ENCODE data around the gene PKD1.
"Not testable (repeated sequence)": the region's sequence is repeated elsewhere in the genome, so short reads cannot be mapped to it uniquely, and the experiment has no call there.

The PKD1 gene

DNA sequence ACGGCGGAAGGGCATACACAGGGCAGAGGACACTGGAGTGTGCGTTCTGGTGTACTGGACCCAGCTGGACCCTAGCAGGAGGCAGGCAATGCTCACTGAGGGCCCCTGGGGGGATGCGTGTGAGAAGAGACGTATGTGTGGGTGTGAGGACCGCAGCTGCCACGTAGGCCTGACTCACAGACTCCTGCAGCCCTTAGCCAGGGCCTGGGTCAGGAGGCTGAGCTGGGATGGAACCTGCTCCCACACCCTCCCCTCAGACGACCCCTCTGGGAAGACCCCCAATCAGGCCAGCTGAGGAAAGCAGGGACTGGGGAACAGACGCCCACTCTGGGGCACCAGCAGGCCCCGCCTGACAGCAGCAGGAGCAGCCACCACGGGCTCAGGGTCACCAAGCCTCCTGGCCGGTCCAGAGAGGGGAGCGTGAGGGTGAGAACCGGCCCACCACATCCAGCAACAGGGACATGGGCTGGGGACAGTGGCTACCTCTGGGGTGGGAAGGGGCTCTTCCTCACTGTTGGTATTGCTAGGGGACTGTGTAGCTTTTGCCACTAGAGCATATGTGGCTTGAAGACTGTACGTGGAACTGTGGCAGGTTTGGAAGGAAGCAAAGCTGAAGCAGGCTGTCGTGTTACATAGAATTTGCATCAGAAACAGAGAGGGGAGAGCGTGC, 28.4 kb downstream of the PKD1 start:
- peak; percentile 21 for DNase-seq (ENCODE audit: low spot score)

DNA sequence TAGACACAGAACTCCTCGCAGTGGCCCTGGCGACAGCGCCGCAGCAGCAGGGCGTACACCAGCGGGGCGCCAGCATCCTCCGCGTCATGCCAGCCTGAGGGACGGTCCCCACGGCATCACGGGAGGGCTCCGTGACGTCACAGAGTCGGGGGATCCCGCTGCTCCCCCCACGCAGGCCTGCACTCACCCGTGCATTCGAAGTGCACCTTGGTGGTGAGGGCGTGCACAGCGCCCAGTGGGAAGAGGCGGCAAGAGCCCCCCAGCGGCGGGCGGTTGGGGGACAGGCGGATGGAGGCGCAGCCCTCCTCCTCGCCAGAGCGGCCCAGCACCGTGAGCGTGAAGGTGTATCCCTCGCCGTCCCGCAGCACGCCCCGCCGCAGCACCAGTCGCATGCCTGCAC, 29.5 kb downstream of the PKD1 start:
- not testable (repeated sequence) for DNase-seq (ENCODE audit: low spot score)

DNA sequence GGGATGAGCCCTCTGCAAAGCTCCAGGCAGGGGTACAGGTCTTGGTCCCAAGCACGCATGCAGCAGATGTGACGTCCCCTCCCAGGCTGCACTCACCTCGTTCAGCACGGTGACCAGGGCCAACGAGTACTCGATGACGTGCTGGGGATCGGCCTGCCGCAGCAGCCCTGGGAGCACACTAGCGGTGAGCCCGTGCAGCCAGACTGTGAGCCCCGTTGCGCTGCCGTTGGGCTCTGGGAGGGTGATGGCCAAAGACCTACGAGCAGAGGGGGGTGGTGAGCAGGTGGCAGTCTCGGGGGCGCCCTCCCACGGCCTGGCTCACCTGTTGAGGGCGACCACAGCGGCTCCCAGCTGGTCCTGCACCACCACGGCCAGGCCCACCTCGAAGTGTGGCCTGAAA, 29.9 kb downstream of the PKD1 start:
- DNase-seq (ENCODE audit: low spot score) = peak; percentile 1

DNA sequence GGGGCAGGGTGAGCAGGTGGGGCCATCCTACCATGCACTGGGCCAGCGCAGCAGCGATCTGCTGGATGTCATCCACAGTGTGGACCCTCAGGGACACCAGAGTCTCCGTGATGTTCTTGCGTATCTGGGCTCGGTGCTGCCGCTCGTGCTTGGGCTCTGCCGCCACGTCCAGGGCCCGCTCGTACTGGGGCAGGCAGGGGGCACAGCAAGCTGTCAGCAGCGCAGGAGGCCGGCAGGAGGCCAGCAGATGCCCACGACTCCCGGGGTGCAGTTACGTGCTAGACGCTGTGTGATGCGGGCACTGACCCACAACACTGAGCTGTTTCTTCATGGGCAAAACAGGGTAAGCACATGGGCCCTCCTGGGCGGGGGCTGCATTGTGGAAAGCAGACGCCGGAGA, 30.4 kb downstream of the PKD1 start:
- not testable (repeated sequence) for DNase-seq (ENCODE audit: low spot score)

DNA sequence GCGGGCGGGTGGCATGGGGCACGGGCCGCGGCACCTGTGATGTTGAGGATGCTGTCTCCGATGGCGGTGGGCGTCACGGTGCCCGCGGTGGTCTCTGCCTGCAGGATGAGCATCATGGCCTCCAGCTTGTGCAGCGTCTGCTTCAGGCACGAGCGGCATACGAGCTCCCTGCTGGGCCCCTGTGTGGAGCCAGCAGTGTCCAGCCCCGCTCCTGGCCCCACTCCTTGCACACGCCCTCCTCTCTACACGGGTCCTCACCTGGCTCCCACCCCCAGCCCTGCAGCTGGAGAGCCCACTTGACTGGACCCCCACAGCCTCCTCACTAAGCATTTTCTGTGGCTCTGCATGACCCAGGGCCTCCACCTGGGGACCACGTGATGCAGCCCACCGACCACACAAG, 31.2 kb downstream of the PKD1 start:
- DNase-seq (ENCODE audit: low spot score) = not testable (repeated sequence)

DNA sequence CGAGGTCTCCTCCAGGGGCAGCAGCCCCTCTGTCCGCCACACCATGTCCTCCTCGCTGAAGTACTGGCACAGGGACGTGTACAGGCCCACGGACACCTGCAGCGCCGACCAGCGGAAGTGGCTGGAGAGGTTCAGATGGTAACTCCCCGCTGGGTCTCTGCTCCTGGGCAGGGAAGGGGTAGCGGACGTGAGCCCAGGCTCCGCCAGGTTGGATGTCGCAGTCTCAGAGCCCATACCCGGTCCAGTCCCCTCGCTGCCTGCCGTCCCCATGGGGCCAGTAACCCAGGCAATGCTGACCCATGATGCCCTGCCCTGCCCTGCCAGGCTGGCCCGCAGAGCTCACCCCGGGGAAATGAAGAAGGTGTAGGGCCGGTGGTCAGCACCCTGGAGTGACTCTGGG, 33.2 kb downstream of the PKD1 start:
- DNase-seq (ENCODE audit: low spot score) = no peak

DNA sequence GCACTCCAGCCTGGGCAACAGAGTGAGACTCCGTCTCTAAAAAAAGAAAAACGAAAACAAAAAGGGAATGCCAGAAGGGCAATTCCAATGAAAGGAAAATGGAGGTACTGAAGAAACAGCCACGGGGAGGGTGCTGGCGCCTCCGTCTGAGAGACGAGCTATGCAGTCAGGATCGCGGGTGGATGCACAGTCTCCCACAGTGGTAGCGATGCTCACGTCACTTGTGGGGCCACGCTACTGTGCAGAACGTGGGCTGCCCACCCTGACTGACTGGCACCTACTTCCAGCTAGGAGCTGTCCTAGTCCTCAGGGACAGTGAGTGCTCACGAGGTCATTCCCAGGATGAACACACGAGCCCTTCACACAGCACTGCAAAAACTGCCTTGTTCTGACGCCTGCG, 34.1 kb downstream of the PKD1 start:
- DNase-seq (ENCODE audit: low spot score) = not testable (repeated sequence)

DNA sequence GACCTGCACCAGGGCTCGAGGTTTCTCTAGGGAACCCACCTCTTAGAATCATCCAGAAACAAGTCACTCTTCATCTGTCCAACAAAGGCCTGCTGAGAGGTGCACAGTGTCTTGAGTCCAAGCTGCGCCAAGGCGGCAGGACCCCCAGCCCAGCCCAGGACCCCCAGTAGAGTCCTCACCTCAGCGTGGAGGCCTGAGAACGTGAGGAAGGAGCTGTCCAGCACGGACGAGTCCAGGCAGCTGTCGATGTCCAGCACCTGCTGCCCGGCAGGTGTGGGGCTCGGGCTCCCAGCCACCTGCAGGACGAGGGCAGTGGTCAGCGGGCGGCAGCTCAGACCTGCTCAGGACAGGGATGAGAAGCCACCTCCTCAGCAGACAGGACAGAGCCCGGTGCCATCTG, 38.0 kb downstream of the PKD1 start:
- not testable (repeated sequence) for DNase-seq (ENCODE audit: low spot score)

DNA sequence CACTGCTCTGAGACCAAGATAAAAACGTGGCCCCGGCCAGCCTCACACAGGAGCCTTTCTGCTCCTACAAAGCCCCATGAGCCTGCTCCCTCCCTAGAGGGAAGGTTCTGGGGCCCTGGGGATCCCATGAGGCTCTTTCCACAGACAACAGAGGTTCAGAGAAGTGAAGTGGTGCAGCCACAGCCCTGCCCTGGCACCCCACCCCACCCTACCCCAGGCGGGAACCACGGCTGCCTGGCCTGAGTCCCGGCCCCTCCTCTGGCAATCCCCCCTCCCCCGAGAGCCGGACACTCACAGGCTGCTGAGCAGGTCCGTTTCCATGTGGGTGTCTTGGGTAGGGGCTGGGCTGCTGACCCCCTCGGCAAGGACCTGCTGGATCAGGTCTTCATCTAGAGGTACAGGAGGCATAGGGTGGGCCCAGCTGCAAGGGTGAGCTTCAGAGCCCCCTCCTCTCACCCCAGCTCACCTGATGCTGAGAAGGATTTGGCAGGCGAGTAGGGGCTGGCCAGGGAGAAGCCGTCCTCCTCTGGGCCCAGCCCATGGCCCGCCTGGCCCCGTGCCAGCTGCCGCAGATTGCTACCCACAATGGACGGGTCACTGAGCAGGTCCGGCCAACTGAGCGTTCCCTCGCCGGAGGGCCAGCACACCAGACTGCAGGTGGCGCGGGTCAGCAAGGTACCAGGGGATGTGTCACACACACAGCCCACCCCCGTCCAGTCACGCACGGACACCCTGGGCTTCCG, 38.7 kb downstream of the PKD1 start:
- no peak for DNase-seq (ENCODE audit: low spot score)

DNA sequence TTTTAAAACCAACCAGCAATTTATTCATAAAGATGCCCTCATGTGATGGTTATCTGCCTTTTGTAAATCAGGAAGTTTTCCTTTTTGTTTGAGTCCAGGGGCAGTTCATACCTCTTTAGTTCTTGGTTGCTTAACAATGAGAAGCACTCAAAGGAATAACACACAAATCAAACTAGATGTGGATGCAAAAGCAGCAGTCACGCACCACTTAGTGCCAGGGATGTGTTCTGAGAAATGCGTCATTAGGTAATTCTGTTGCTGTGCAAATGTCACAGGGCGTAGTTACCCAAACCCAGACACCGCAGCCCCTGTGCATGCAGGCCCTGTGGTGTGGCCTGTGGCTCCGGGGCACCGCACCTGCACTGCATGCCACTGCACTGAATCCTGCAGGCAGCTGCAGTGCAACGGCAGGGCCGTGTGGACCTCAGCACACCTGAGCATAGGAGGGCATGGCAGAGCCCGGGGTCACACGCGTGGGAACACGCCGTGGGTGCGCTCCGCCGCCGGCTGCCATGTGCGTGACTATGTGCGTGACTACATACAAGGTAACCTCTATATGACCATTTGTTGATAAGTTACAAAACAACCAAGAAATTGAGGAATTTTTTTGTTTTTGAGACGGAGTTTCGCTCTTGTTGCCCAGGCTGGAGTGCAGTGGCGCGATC, 39.6 kb downstream of the PKD1 start:
- DNase-seq (ENCODE audit: low spot score) = no peak

DNA sequence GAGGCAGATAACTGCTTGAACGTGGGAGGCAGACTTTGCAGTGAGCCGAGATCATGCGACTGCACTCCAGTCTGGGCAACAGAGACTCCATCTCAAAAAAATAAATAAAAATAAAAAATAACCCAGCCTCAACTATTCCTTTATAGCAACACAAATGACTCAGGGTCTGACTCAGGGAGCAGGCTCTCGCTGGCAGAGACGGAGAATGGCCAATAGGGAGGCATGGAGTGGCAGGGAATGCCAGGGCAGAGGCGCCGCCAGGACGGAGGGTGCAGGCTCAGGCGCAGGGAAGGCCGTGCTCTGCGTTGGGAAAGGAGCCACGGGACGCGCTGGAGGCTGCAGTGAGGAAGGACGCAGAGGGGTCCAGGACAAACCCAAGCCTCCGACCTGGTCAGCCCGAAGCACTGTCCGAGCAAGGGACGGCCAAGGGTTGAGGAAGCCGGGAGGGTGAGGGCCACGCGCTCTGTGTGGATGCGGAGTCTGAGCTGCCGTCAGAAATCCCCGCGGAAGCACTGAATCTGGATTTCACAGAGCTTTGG, 40.3 kb downstream of the PKD1 start:
- peak; percentile 61 for DNase-seq (ENCODE audit: low spot score)

DNA sequence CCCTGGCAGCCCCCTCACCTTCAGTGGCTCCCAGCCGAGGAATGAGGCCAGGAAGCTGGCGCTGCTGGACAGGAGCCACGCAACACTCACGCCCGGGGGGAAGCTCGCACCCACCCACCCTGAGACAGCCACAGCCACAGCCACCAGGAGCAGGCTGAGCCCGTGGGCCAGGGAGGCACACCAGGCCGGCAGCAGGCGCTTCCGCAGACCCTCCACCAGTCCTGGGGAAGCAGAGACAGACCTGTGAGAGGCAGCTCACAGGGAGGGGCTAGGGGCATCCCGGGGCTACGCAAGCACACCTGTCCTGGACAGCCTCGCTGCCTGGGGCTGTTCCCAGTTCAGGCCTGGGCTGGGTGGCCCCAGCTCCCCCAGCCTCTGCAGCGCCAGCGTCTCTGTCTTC, 41.9 kb downstream of the PKD1 start:
- no peak for DNase-seq (ENCODE audit: low spot score)

DNA sequence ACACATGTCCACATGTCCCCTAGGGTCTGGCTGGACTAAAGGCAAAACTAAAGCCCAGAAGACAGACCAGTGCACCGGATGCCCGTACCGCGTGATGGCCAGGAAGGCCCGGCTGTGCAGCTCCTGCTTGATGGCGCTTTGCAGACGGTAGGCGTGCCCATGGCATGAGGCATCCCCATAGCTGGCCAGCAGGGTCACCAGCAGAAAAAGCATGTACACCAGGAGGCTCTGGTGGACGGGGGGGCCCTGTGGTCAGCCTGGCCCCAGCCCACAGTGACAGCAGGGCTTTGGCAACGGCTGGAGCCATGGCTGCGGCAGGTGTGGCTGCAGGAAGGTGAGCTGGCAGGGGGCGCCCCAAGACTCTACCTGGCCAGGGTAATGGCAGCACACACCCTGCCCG, 42.8 kb downstream of the PKD1 start:
- no peak for DNase-seq (ENCODE audit: low spot score)

DNA sequence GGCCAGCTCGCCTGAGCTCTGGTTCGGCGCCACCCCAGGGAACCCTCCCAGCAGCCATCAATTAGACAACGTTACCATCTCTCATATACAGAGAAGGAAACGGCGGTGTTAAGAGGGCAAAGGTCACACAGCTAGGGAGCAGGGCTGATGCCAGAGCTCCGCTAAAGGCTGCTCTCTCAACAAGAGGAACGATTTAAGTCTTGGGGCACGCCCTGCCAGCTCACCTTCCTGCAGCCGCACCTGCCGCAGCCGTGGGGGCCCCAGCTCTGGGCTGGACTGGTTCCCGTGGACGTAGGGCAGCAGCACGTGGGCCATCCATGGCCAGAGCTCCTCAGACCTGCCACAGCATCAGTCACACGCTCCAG, 43.5 kb downstream of the PKD1 start:
- no peak for DNase-seq (ENCODE audit: low spot score)

DNA sequence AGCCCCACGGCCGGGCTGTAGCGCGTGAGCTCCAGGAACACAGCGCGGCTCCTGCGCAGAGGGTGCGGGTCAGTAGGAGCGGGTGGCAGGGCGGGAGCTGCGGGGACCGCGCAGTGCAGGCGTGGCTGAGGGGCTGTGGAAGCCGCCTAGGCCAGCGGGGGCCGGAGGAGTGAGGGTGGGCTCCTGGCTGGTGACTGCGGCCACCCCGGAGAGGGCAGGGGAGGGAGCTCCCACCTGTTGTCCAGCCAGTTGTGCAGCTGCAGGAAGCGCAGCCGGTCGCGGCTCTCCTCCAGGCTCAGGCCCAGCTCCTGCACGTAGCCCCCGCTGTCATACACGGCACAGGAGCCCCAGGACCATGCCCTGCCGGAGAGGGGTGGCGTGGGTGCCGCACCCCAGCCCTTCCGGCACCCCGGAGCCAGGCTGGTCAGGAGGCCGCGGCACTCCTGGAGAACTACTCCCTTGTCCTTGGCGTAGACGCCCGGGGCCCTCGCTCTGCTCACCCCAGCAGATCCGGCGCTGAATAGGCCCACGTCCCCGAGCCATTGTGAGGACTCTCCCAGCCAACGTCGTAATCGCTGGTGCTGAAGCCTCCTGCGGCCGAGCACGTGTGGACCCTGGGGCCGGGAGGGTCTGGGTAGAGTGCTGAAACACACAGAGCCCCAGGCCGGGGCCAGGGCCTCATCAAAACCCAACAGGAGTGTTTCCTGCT, 44.0 kb downstream of the PKD1 start:
- no peak for DNase-seq (ENCODE audit: low spot score)

DNA sequence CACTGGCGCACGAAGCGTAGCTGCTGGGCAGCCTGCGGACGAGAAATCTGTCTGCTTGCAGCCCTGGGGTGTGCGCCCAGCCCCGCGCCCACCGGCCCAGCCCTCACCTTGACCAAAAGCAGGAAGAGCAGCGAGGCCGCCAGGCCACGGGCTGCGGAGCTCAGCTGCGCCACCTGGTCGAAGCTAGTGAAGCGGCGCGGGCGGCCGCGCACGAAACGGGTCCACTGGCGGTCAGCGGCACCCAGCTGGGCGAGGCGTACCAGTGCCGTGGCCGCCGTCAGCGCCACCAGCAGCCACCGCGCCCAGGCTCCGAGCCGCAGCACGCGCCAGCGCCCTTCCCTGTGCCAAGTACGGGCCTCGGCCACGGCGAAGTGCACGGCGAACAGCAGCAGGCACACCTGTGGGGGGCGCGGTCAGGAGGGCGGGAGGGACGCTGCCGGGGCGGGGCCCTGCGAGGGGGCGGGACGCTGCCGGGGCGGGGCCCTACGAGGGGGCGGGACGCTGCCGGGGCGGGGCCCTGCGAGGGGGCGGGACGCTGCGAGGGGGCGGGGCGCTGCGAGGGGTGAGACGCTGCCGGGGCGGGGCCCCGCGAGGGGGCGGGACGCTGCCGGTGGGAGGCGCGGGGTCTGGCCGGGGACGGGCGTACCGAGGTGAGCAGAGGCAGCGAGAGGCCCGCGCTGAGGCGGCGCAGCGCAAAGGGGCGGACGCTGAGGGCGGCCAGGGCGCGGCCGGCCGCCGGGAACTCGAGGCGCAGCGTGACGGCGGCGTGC, 44.7 kb downstream of the PKD1 start:
- peak; percentile 48 for DNase-seq (ENCODE audit: low spot score)

DNA sequence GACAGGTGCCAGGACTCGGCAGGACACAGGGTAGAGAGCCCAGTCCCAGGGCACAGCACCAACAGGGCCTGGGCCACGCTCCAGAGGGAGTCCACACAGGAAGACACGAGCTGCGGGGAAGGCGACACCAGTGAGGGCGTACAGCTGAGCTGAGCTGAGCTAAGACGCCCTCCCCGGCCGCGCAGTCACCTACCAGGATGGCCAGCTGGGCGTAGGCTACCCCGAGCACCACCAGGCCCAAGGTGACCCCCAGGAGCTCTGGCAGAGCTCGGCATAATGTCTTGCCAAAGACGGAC, 45.3 kb downstream of the PKD1 start:
- no peak for DNase-seq (ENCODE audit: low spot score)

DNA sequence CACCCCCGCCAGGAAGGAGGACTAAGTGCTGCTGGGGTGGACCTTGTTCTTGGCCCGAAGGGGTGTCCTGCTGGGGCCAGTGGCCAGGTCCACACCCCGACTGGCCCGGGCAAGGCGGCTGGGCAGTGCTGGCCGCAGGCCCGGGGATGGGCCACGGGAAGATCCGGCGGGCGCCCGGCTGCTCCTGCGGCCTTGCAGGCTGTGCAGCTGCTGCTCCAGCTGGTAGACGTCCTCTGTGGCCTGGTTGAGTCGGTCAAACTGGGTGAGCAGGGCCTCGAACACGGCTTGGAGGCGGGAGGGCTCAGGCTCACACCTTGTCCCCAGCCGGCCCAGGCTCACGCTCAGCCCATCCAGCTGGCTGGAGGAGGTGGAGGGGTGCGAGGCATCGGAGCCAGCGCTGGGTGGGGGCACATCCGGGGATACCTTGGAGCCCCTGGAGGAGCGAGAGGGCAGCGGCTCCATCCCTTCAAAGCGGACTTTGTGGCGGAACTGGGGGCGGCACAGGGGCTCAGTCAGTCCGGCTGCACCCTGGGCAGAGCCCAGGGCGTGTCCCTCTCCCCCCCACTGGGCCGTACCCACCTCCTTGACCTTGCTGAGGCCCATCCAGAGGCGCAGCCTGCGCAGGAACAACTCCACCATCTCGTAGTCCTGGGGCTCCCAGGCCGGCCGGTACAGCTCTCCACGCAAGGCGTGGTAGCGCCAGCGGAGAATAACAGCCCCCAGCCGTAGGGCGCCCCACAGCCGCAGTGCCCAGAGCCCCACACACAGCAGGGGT, 45.8 kb downstream of the PKD1 start:
- DNase-seq (ENCODE audit: low spot score) = no peak

DNA sequence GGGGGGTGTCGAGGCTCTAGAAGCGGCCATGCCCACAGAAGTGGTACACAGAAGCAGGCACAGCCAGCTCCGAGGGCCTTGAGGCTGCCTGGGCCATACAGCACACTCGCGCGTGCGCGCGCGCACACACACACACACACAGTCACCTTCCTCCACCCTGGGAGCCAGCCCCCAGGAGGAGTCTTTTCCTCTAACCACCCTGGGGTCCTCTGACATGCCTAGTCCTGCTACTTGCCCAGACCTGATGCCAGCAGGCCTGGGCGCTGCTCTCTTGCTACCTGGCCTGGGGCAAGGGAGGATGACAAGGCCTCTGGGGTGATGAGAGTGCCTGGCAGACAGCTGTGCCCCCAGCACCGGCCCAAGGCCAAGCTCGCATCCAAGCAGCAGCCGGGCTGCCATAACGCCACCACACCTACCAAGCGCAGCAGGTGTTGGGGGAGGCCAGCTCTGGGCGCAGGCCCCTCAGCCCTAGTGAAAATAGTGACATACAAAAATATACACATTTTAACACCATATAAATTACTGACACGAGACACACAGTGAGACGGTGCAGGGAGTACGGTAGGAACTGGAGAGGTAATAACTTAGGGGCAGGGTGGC, 46.8 kb downstream of the PKD1 start:
- DNase-seq (ENCODE audit: low spot score) = no peak

DNA sequence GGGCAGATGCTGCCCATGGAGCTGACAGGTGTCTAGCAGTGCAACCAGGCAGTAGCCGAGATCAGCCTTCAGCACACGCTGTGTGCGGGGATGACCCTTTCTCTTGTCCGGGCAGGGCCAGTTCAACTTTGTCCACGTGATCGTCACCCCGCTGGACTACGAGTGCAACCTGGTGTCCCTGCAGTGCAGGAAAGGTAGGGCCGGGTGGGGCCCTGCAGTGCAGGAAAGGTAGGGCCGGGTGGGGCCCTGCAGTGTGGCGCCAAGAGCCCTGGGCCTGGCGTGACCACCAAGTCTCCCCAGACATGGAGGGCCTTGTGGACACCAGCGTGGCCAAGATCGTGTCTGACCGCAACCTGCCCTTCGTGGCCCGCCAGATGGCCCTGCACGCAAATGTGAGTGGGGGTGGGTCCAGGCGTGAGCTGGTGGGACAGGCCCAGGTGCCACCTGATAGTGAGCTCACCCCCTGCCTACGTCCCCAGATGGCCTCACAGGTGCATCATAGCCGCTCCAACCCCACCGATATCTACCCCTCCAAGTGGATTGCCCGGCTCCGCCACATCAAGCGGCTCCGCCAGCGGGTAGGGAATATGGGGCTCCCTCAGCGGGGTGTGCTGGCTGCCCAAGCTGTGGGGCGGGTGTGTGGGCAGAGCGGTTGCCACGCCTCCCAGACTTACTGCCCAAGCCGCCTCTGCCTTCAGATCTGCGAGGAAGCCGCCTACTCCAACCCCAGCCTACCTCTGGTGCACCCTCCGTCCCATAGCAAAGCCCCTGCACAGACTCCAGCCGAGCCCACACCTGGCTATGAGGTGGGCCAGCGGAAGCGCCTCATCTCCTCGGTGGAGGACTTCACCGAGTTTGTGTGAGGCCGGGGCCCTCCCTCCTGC, 47.7 kb downstream of the PKD1 start:
- DNase-seq (ENCODE audit: low spot score) = no peak

Data from AG08395 (cell line).